Measurements from ENCODE around the gene TADA3. TPM values are rescaled to one million over a fixed set of nuclear protein-coding genes. Genes with fewer than 3 reads are reported as not detected.

TADA3 gene
- total and polyA plus RNA-seq, 9 of the 15 experiments (the other 6 are each of a cell fraction or from before 2014, with no cell fraction given) = 4.1 to 110 (median 74.8) TPM

- ChIA-PET CTCF (ENCODE audit: low intra/inter-chr PET ratio) (no interaction called here), POLR2A (interaction anchor here (0.6 kb wide), 1 partner anchor 221 kb away, joined by 3 read pairs; no protein-coding TSS in a partner anchor)
- Histone ChIP-seq H3K9me3 (replicated peaks; ENCODE audit: control insufficient read depth, insufficient read depth, low read depth, low read length) (no peaks in the 10 kb centered on the region), H3K27ac (ENCODE audit: extremely low read depth, low read depth, low read length) (no peak overlapping the region), H4K20me1 (replicated peaks; ENCODE audit: control insufficient read depth, insufficient read depth, low read length) (0 out of 2 replicates have a peak, but pooled peaks cover 3% of the 10 kb centered on the region), H3K9me1 (ENCODE audit: control insufficient read depth, insufficient read depth, low read length) (no peaks in the 10 kb centered on the region), H3K4me3 (no peak overlapping the region), H2AFZ (ENCODE audit: low read depth, low read length) (no peak overlapping the region), H3K36me3 (ENCODE audit: control insufficient read depth, insufficient read depth, low read length) (peaks cover 73% of the 10 kb centered on the region; the same call in 2 of the 3 replicates), H3K9ac (ENCODE audit: insufficient read depth in 1 of 2, low read depth in 2 of 2, low read length in 2 of 2) (no peak overlapping the region), H3K79me2 (ENCODE audit: control insufficient read depth, insufficient read depth, low read length) (no peaks in the 10 kb centered on the region), H3K27me3 (ENCODE audit: control insufficient read depth in 2 of 2, insufficient read depth in 2 of 2, low read length in 2 of 2) (no peaks in the 10 kb centered on the region), H3K4me2 (ENCODE audit: insufficient read depth, low read length) (no peak overlapping the region), H3K4me1 (replicated peaks in 1 of 2; ENCODE audit: control insufficient read depth in 2 of 2, insufficient read depth in 2 of 2, low read length in 2 of 2) (peaks cover 0 to 8% of the 10 kb centered on the region in 2 experiments; a peak in 2 of 5 replicates)
- FAIRE-seq (no peak), DNase-seq (ENCODE audit: extremely low read depth in 1 of 4, low spot score in 3 of 4) (no peak), ATAC-seq (no peak)
- 89% methylated on average over 16 of the region's 18 CpGs for WGBS (ENCODE audit: insufficient coverage, low coverage, missing lambda C conversion rate)
- in situ Hi-C loops (cut with MboI) = no loop called here
- no peak for TF ChIP-seq HDAC2 (IDR thresholded peaks at IDR 0.05)
- 0 out of 2 replicates have a peak, but pooled peaks have one; percentile 3 for TF ChIP-seq POLR2G (IDR thresholded peaks at IDR 0.05; ENCODE audit: low read depth, low read length)
- TF ChIP-seq POLR2AphosphoS2 (IDR thresholded peaks at IDR 0.05; ENCODE audit: low read length) = 0 out of 2 replicates have a peak, but pooled peaks have one; percentile 8
- TF ChIP-seq RBFOX2 (IDR thresholded peaks at IDR 0.05; ENCODE audit: low read depth, low read length) = 0 out of 2 replicates have a peak, but pooled peaks have one; percentile 7
- no peak for TF ChIP-seq MYBL2 (IDR thresholded peaks at IDR 0.05; ENCODE audit: low read depth)
- no peak for TF ChIP-seq MYBL2 (CRISPR knock-in tag; IDR thresholded peaks at IDR 0.05; ENCODE audit: borderline replicate concordance)
- intact Hi-C loops (cut with micrococcal nuclease) = no loop called here
- BruUV-seq (replicated peaks) = no TSS peak
These were observed 18.1 kb upstream of the TADA3 start for GRCh38 chr3:9810433-9810770.

Measured in K562 (cell line).